GM23248 (cell line): ENCODE measurements around the gene OSGEP. TPM values are rescaled to one million over a fixed set of nuclear protein-coding genes. Genes with fewer than 3 reads are reported as not detected.
A peak's percentile ranks its signal among the peaks of the same experiment; 100 is the strongest.

Experiments used
- DNase-seq: peaks from one replicate; pipeline ENCODE4 v3.0.0-alpha.2; 2015
- H2AFZ ChIP-seq: fragments of 200-600 bp; sonication (generic); 2 replicates; pipeline ENCODE4 v1.6.1; 2016; ENCODE audit warnings: antibody characterized with exemption
- H3F3A ChIP-seq: fragments of 200-600 bp; sonication (generic); 2 replicates; pipeline ENCODE4 v1.6.1; 2016; ENCODE audit warnings: mild to moderate bottlenecking, antibody characterized with exemption, mixed run types; ENCODE audit not compliant: insufficient read depth
- H3K27ac ChIP-seq: fragments of 200-600 bp; sonication (generic); 2 replicates; pipeline ENCODE4 v1.5.1; 2016; ENCODE audit warnings: mild to moderate bottlenecking
- H3K27me3 ChIP-seq: fragments of 200-600 bp; sonication (generic); replicated peaks from 2 replicates; pipeline ENCODE4 v1.6.1; 2016; ENCODE audit warnings: mild to moderate bottlenecking; ENCODE audit not compliant: insufficient read depth
- H3K36me3 ChIP-seq: fragments of 200-600 bp; sonication (generic); 2 replicates; pipeline ENCODE4 v1.6.1; 2016; ENCODE audit warnings: low read depth, mild to moderate bottlenecking
- H3K4me1 ChIP-seq: fragments of 200-600 bp; sonication (generic); 2 replicates; pipeline ENCODE4 v1.6.1; 2016; ENCODE audit warnings: mild to moderate bottlenecking; ENCODE audit not compliant: insufficient read depth
- H3K4me2 ChIP-seq: fragments of 200-600 bp; sonication (generic); one replicate; pipeline ENCODE4 v1.6.1; 2016; ENCODE audit warnings: mild to moderate bottlenecking; ENCODE audit not compliant: unreplicated experiment
- H3K4me3 ChIP-seq: fragments of 200-600 bp; sonication (generic); 2 replicates; pipeline ENCODE4 v1.5.1; 2016; ENCODE audit warnings: mild to moderate bottlenecking
- H3K79me2 ChIP-seq: fragments of 200-600 bp; sonication (generic); 2 replicates; pipeline ENCODE4 v1.6.1; 2016; ENCODE audit warnings: mild to moderate bottlenecking; ENCODE audit not compliant: insufficient read depth
- H3K9ac ChIP-seq: fragments of 200-600 bp; sonication (generic); 2 replicates; pipeline ENCODE4 v1.6.1; 2016; ENCODE audit warnings: mild to moderate bottlenecking
- H3K9me2 ChIP-seq: fragments of 200-600 bp; sonication (generic); 2 replicates; pipeline ENCODE4 v1.6.1; 2016; ENCODE audit warnings: mixed run types, mild to moderate bottlenecking, moderate library complexity; ENCODE audit not compliant: insufficient read depth
- H3K9me3 ChIP-seq: fragments of 200-600 bp; sonication (generic); one replicate; pipeline ENCODE4 v1.6.1; 2017; ENCODE audit warnings: low read depth
- H4K20me1 ChIP-seq: fragments of 200-600 bp; sonication (generic); 2 replicates; pipeline ENCODE4 v1.6.0; 2016; ENCODE audit not compliant: insufficient read depth
- EZH2 ChIP-seq: fragments of 200-600 bp; sonication (generic); IDR thresholded peaks from 2 replicates; pipeline ENCODE4 v1.6.1; 2018; ENCODE audit warnings: antibody characterized with exemption, mild to moderate bottlenecking; ENCODE audit not compliant: insufficient read depth, poor library complexity, severe bottlenecking
- EZH2phosphoT487 ChIP-seq: fragments of 200-600 bp; sonication (generic); IDR thresholded peaks from 2 replicates; pipeline ENCODE4 v1.6.1; 2018; ENCODE audit warnings: antibody characterized with exemption, moderate library complexity, mild to moderate bottlenecking, low read depth; ENCODE audit not compliant: insufficient read depth
- WGBS, 2 experiments: methylation state at CpG; one replicate each; pipeline ENCODE4 v1.1.6; 2015 to 2017; ENCODE audit warnings: low lambda C conversion rate in 2 of 2, low coverage in 1 of 2; ENCODE audit errors: missing lambda C conversion rate in 2 of 2; 5-methylcytosine and 5-hydroxymethylcytosine counted together
- in situ Hi-C: fragments of 300-500 bp; cut with MboI; formaldehyde crosslinking; loops from 2 replicates; pipeline ENCODE4 v1.15.0; 2020
- polyA plus RNA-seq: library from polyadenylated mRNA; unstranded; fragments of >200 nt; fragmentation: Nextera tagmentation; extraction: Ambion mirVana; gene quantifications from 2 replicates; pipeline ENCODE4 v1.2.1, GENCODE V29; 2016
- total RNA-seq: library from RNA; depleted of rRNA; stranded (reverse); fragments of >200 nt; shearing (Covaris generic); gene quantifications from 2 replicates; pipeline ENCODE4 v1.2.3, GENCODE V29; 2014

Gene OSGEP
- total and polyA plus RNA-seq, 2 experiments from 2014 or later = 24.2 to 37.8 TPM

DNA sequence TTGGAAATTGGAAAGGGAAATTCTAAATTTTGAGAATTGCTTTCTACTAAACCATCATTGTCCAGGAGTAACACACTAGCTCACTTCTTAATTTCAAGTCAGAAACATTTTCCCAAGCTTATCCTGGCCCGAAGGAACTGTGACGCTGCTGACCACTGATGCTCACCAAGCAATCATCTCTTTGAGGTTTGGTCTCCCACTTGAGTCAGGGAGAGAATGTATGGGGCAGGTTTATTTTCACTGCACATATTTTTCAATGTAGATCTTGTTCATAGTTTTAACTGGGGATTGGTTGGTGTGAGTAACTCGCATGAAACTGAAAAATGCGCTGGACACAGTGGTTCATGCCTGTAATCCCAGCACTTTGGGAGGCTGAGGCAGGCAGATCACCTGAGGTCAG lies 37.9 kb upstream of the OSGEP start:
- peaks cover 5% of the 10 kb centered on the region; the same call in 1 of the 2 replicates for H3F3A ChIP-seq
- whole genome bisulfite sequencing, 2 experiments = 88 to 89% methylated on average over 4 of the region's 4 CpGs
- no peak overlapping the region for H3K27ac ChIP-seq
- TF ChIP-seq EZH2 (no peak), EZH2phosphoT487 (no peak)
- H2AFZ ChIP-seq = no peak overlapping the region
- H3K79me2 ChIP-seq = no peaks in the 10 kb centered on the region
- no peaks in the 10 kb centered on the region for H3K36me3 ChIP-seq
- in situ Hi-C loops = no loop called here
- no peak overlapping the region for H3K9ac ChIP-seq
- no peak overlapping the region for H3K4me3 ChIP-seq
- no peaks in the 10 kb centered on the region for H3K27me3 ChIP-seq
- no peak overlapping the region for H3K4me2 ChIP-seq
- H3K9me3 ChIP-seq = no peaks in the 10 kb centered on the region
- no peaks in the 10 kb centered on the region for H3K9me2 ChIP-seq
- no peaks in the 10 kb centered on the region for H4K20me1 ChIP-seq
- DNase-seq = no peak
- H3K4me1 ChIP-seq = 0 out of 2 replicates have a peak, but pooled peaks cover 4% of the 10 kb centered on the region

DNA sequence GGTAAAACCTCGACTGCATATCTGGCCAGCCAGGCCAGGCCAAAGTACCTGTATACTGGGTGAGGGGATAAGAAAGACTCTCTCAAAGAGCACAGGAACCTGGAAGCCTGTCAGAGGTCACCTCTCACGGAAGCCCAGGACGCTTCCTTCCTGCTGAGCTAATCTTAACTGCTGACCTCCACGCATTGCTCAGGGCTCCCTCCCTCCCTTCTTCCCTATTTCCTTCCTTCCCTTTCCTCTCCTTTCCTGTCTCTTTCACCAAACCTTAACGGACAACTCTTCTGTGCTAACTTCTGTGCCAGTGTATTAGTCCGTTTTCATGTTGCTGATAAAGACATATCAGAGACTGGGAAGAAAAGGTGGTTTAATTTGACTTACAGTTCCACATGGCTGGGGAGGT lies 36.0 kb upstream of the OSGEP start:
- in situ Hi-C loops = no loop called here

DNA sequence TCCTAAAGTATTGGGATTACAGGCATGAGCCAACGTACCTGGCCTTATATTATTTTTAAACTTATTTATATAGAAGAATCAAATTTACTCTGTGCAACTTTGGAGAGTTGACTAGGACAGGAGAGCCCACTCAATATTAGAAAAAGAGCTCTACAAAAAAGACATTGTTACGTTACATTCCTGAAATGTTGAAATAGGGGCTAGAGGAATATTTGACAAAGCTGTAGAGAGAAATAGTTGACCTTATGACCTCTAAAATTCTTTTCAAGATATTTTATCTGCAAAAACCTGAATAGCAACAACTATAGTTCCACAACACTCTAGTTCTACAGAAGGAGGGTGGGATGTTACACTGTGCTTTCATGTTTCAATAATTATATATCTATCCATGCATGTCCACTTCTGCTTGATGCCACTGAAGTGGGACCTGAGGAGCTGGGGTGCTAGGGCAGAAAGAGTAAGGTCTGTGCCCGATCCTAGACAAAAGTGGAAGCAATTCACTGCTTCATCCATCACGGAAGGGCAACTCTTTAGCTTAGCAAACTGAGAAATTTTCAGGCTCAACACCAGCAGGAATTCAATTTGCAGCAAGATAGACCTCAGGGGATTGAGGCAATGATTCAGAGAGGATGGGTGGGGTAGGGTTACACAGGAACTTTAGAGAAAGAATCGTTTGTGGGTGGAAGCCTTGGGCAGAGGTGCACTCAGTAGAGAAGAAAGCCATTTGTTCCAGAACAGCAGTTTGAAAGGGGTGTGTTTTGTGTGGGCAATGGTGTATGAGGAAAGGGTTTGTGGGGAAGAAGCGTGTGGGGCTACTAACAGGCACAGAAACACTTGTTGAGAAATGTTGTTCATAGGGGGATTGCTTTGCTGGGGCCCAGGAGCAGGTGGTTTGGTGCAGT lies 34.7 kb upstream of the OSGEP start:
- no peak overlapping the region for H3K27ac ChIP-seq
- no peaks in the 10 kb centered on the region for H3K9me2 ChIP-seq
- TF ChIP-seq EZH2 (no peak), EZH2phosphoT487 (no peak)
- WGBS, 2 experiments = 28 to 31% methylated on average over 6 of the region's 6 CpGs
- H3K4me1 ChIP-seq = no peaks in the 10 kb centered on the region
- H2AFZ ChIP-seq = no peak overlapping the region; the same call in 1 of the 2 replicates
- no peaks in the 10 kb centered on the region for H3K9me3 ChIP-seq
- in situ Hi-C loops = no loop called here
- H3K79me2 ChIP-seq = no peaks in the 10 kb centered on the region
- no peak overlapping the region for H3K4me2 ChIP-seq
- H3K4me3 ChIP-seq = no peak overlapping the region
- no peak overlapping the region for H3K9ac ChIP-seq
- H3K27me3 ChIP-seq = no peaks in the 10 kb centered on the region
- no peaks in the 10 kb centered on the region for H3K36me3 ChIP-seq
- no peaks in the 10 kb centered on the region for H3F3A ChIP-seq
- DNase-seq = peak; percentile 47
- no peaks in the 10 kb centered on the region for H4K20me1 ChIP-seq

More for the DNA sequence above, 36.0 kb upstream of the OSGEP start:
- Histone ChIP-seq H3K4me3 (no peak overlapping the region), H3F3A (peaks cover 2% of the 10 kb centered on the region; the same call in 1 of the 2 replicates), H2AFZ (no peak overlapping the region), H4K20me1 (no peaks in the 10 kb centered on the region), H3K9ac (no peak overlapping the region), H3K4me2 (no peak overlapping the region), H3K9me2 (no peaks in the 10 kb centered on the region), H3K27me3 (no peaks in the 10 kb centered on the region), H3K9me3 (no peaks in the 10 kb centered on the region), H3K4me1 (0 out of 2 replicates have a peak, but pooled peaks cover 3% of the 10 kb centered on the region), H3K27ac (no peak overlapping the region), H3K79me2 (no peaks in the 10 kb centered on the region), H3K36me3 (no peaks in the 10 kb centered on the region)
- 57 to 68% methylated on average over 6 of the region's 6 CpGs for WGBS, 2 experiments
- DNase-seq = no peak
- TF ChIP-seq EZH2 = no peak
- TF ChIP-seq EZH2phosphoT487 = no peak

DNA sequence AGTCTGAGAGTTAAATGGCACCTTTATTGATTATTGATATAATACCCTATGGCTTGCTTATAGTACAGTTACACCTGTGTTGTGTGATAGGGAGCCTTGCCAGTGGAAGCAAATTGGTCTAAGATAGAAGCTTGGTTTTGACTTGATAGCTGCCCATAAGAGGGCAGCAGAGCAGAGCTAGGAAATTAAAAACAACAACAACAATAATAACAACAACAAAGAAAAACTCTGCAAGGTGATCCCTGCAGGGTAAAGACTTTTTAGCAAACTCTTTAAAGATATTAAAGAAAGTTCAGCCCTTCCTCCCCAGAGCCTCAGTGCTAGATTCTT lies 32.7 kb upstream of the OSGEP start:
- H3K27ac ChIP-seq = no peak overlapping the region
- H3K4me1 ChIP-seq = no peaks in the 10 kb centered on the region
- no peaks in the 10 kb centered on the region for H3K79me2 ChIP-seq
- H3F3A ChIP-seq = no peaks in the 10 kb centered on the region
- H3K4me2 ChIP-seq = no peak overlapping the region
- no peak for DNase-seq
- no peaks in the 10 kb centered on the region for H3K9me3 ChIP-seq
- no peak for TF ChIP-seq EZH2
- no peak for TF ChIP-seq EZH2phosphoT487
- no peaks in the 10 kb centered on the region for H3K36me3 ChIP-seq
- H2AFZ ChIP-seq = no peak overlapping the region
- no peaks in the 10 kb centered on the region for H3K27me3 ChIP-seq
- H3K9ac ChIP-seq = no peak overlapping the region
- no peaks in the 10 kb centered on the region for H3K9me2 ChIP-seq
- no peaks in the 10 kb centered on the region for H4K20me1 ChIP-seq
- H3K4me3 ChIP-seq = no peak overlapping the region
- in situ Hi-C loops = no loop called here
